NCI-H2081 (cell line): ENCODE results near the gene BNC2.
"Not testable (repeated sequence)": the region's sequence is repeated elsewhere in the genome, so short reads cannot be mapped to it uniquely, and the experiment has no call there.

Experiments used
- DNase-seq, 2 experiments: peaks; one replicate each; lab custom pipeline; 2025; lab: John Stamatoyannopoulos, UW

Gene BNC2

DNA sequence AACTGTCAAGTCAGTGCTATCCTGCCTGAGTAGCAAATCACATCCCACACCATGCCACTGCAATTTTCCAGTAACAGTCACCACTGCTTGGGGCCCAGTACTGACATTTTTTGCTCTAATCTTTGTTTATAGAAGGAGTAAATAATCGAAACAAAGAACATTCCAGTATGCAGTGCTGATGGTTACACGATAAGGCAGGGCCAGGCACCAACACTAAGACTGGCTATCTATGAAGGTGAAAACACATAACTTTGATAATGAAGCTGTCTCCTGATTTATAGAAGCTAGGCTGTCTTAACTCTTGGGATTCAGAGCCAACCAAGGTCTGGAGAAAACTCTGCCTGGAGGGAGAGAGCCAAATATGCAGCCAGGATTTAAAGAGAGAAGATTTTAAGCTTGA lies 365.3 kb downstream of the BNC2 start:
- DNase-seq = no peak

DNA sequence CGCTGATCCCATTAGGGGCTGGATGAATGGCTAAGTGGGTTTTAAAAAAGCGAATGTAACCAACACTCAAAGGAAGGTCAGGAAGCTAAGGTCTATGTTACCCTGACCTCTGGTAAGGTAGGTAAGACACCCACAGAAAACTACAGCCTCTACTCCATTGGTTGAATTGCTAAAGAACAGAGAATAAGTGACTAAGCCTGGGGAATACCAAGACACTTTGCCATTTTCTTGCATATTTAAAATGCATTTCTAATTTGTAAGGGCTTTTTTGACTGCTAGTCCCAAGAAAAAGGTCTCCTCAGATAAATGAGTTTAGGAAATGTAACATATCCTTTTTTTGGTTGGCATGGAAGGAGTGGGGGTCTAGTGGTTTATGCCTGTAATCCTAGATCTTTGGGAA lies 368.7 kb downstream of the BNC2 start:
- no peak for DNase-seq

DNA sequence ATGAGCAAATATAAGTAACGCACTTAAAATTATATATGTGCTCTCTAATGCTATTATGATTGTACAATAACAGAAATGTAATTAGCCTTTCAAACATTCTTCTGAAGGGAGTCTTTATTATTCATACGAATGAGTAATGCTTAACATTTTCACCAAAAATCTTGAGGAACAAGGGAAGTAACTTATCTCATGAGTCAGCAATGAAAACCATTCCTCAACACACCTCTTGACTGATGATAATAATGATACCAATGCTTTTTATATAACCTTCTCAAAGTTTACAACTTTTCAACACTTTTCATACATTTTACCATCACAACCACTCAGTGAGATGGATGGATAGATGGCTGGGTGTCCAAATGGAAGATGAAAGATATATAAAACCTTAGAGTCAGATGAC lies 369.3 kb downstream of the BNC2 start:
- no peak for DNase-seq

DNA sequence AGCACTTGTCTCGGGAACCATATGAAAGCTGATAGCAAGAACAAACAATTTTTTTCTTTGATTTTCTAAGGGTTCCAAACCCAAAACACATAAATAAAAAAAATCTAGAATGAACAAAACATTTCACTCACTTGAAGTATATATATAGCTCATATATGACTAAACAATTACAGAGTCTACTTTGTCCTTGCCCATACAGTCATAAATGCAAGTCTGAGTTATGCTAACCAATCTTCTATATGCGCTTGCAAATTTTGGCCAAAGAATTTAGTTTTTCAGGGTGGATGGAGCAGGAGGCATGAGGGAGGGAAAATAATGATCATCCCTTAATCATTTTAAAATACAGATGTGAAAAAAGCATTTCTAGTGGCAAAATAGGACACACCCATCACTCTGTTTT lies 370.1 kb downstream of the BNC2 start:
- DNase-seq = no peak

DNA sequence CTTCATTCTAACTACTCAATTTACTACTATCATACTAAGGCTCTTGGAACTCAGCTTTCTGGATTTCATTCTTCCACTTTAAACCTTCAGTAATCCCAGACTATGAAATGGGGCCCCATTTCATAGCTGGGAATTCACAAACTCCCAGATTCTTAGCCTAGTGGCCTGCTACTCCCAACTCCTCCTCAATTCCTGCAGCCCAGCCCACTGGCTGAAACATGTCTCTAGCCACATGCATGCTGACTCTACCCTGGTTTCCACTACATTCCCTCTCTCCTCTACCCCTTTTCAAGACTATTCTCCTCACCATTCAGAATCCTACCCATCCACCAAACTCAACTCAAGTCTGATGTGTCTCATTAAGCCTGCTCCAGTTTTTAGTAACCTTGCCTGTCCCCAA lies 370.6 kb downstream of the BNC2 start:
- DNase-seq = no peak

DNA sequence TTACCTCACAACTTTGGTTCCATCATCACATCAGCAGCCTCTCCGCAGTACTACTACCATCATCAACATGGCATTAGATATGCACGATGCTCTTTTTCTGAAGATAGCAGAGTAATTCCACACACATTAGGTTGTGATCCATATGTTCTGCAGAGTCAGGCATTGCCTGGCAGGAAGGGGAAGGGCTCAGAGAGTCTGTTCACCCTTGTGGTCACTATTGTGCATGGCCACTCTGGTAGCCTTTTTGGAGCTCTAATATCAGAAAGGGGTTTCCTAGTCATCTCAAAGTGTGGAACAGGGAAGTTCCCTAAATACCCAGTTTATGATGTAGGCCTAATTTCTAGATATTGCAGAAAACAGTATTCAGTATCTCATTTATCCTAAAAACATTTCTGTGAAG lies 373.6 kb downstream of the BNC2 start:
- no peak for DNase-seq

DNA sequence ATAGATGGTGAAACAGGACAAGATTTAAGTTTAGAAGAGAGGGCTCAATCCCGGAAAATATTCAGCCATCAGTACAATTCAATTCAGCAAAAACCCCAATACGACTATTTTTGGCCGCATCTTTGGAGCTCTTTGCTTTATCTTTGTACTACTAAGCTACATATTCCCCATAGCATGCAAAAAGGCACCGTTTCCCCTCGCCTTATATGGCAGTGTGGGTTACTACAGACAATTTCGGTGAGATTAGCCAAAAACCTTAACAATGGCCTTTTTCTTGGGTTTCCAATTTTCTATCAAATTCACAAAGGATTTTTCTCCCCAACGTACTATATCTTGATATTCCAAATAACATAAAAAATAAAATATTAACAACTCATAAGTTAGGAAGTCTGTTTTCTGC lies 382.6 kb downstream of the BNC2 start:
- no peak for DNase-seq

DNA sequence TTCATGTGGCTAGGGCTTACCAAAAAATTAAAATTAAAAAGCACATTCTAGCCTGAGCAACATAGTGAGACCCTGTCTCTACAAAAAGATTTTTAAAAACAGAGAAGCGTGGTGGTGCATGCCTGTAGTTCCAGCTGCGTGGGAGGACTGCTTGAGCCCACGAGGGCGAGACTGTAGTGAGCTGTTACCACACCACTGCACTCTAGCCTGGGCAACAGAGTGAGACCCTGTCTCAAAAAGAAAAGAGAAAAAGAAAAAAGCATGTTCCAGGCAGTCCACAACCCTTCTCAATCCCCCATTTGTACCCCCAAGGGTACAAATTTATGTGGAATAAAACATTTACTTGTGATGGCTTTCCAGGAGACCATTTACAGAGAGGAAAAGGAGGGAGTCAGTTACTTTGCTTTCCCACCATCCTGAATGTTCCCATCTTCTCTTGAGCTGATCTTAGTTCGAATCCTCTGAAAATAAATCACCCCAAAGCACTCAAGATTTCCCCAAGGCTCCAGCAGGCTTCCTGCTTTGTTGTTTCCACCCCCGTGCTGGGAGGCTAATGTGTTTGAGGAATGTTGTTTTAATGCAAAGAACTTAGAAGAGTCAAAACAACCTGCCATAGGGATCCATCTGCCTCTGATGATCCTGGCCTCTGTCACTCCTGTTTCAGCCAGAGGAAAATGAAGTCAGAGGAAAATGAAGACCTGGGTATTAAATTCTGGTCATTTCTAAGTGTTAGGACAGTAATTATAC lies 384.7 kb downstream of the BNC2 start:
- DNase-seq = no peak

DNA sequence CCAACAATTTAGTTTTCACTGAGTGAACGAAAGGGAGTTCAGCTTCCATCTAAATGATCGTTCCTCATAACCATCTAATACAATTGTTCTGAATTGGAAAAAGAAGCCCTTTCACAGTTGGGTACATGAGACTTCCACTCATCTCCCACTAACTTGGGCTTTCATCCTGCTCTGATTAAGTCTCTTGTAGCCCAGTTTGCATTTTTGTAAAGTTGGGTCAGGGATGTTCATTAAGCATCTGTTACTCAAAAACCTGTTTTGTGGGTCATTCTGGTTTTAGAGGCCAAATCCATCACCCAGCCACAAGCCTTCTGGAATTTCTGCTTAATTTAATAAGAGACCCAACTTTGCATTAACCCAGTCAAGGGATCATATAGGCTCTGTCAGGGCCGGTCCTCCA lies 385.3 kb downstream of the BNC2 start:
- no peak for DNase-seq

DNA sequence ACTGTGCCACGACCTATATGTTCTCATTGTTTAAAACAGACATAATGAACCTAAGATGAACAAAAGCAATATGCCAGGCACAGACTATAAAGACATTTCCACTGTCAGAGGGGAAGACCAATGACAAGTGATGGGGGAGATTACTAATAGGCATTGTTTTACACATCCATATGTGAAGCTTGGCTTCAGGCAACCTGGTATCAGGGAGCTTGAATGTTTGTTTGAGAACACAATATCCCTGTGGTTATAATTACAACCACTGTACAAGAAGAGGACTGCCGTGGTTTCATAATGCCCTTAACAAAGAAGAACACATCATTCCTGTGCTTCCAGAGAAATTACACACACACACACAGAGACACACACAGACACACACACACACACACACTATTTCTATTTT lies 385.7 kb downstream of the BNC2 start:
- no peak for DNase-seq

DNA sequence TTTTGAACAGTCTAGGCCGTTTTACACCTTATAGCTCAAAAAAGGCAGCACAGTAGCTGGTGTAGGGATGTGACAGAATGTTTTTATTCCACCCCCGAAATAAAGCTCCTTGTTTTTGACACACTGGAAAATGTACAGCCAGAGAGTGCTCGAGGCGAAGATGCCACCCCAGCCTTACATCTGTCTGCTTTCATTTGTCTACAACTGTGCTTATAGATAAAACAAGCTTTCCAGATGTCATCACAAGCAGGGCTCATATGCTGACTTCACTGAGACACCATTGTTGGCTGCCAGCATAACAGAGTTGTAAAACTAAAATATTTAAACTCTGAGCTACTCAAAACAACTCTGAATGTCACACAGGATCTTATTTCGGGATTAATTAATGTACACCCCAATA lies 386.3 kb downstream of the BNC2 start:
- no peak for DNase-seq

DNA sequence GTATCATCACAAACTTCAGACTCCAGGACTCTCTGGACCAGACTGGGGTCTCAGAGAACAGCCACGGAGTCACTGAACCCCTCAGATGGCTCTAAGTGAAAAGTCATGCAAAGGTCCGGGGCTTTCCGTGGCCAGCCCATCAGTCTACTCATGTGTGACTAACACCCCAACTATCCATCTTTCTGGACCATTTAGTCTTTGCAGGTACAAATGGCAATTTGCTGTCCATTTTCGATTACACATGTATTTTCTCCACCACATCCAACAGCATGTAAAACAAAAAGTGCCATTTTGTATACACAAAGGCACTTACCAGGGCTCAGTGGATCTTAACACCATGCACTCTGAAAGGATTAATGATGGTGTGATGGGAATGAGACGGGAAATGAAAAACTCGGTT lies 387.7 kb downstream of the BNC2 start:
- DNase-seq = no peak

DNA sequence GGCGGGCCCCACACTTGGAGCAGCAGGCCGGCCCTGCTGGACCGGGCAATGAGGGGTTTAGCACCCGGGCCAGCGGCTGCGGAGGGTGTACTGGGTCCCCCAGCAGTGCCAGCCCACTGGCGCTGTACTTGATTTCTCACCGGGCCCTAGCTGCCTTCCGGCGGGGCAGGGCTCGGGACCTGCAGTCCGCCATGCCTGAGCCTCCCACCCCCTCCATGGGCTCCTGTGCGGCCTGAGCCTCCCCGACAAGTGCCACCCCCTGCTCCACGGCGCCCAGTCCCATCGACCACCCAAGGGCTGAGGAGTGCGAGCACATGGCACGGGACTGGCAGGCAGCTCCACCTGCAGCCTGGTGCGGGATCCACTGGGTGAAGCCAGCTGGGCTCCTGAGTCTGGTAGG lies 389.9 kb downstream of the BNC2 start:
- DNase-seq = not testable (repeated sequence)

DNA sequence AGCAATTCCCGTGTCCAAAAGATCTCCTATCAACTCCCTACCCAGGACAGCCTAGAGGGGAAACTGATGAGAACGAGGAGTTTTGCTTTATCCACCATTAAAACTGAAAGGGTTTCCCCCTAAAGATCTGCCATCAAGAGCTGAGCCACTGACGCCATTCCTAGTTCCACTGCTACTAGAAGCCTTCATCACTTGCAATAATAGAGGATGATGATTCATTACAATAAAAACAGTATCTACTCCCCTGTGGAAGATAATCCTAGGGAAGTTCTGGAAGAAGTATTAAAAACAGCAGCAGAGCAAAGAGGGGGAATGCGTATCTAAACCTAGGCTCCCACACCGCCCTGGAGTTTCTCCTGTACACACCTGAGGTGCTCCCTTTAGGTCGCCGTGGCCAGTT lies 394.5 kb downstream of the BNC2 start:
- DNase-seq = no peak

DNA sequence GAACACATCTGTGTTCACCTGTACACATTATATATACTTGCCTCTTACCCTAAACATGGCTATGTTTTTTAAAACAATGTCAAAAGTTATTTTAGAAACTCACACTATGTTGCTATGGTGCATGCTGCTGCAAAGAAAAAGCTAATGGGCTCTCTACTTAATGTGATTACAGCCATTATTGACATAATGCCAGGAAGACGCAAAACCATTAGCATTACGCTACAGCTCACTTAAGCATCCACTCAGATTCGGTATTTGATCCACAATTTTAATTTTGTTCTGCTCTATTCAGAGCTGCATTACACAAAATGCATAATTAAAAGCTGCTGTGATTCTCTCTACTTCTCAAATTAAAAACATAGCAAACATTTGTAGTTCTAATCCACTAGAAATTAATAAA lies 395.2 kb downstream of the BNC2 start:
- peak in 1 of 2 experiments; percentile 25 for DNase-seq

DNA sequence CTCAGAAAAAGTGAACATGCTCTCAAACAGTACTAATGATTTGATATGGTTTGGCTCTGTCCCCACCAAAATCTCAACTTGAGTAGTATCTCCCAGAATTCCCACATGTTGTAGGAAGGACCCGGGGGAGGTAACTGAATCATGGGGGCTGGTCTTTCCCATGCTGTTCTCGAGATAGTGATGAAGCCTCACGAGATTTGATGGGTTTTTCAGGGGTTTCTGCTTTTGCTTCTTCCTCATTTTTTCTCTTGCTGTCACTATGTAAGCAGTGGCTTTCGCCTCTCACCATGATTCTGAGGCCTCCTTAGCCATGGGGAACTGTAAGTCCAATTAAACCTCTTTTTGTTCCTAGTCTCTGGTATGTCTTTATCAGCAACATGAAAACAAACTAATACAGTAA lies 401.3 kb downstream of the BNC2 start:
- no peak for DNase-seq

DNA sequence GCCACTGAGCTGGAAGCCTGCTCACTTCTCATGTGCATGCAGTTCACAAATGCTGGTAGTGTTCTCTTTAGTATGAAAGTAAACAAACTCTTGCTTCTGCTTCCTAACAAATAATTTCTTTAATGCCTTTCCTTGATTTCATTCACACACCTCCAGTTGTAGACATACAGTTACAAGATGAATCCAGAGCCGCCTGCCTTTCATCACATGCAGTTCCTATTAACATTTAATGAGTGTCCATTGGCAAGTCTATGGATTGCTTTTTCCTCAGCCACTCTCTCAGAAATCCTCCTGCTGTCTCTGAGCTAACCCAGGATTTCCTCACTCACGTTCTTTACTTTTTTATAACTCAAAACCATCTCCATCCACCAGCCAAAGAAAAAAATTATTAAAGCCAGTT lies 408.6 kb downstream of the BNC2 start:
- DNase-seq = no peak

DNA sequence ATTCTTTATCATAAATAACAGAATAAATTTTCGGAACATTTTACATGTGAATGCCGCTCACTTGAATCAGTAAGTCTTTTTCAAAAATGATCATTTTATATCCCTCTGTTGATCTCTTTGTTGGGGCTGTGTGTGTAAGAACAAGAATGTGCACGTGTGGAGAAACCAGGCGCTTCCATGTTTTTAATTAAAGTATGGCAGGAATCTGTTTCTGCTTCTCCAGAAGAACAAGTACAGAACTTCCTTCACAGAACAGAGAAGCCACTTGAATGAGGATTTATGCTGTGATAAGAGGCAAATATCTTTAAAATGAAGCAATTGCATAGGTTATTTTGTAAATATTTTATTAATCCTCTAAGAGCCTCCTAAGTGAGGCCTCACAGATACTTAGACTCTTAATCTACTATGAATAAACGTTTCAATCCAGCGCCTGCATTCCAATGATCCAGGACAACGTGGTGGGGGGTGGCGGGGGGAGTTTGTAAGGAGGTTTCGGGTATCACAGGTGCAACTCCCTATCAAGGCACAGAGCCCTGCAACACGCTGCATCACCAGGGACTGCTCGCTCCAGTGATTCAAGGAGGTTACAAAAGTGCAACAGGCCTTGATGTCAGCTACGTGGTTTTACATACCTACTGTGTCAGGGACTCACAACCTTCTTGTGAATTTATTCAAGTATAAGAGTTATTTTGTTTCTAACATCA lies 409.2 kb downstream of the BNC2 start:
- no peak for DNase-seq

DNA sequence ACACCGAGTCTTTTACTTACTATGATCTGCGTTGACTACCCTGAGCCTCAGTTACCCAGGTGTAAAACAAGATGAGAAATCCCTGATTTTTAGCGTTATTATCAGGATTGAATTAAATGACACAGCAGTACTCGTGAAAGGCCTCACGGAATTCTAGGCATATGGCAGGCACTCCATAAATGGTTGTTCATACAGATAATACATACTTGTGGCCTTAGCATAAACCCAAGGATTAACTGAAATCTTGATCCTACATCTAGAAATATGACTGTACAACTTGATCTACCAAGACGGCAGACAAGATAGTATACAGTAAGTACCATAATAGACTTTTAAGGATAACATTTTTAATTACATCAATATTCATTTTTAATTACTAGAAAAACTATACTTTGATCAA lies 409.8 kb downstream of the BNC2 start:
- DNase-seq = no peak

DNA sequence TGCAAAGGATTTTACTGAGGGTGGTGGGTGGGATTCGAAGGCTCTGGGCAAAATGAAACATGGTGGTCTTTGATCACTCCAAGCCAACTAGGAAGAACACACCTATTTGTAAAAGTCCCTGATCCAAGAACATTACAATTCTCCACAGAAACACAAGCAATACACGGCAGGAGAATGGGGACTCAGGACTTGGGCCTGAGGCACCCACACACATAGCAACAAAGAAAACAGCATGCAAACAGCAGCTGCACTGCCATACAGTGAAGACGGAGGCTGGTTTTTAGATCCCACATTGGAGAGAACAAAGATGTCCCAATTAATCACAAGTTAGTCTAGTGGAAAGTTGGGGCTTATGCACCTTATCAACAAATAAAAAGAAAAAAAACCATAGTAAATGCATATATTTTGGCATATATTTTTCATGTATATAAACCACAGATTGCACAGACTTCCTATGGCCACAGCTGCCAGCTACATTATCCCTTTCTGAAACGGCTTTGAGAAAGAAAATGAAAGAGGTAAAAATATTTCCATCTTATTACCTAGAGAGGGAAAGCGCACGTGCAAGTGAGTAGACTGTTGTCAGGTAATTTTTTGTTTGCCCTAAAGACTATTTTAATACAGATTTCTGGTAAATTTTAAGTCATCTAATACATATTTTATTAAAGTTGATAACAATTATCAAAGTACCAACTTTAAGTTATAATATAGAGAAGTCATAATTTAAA lies 410.9 kb downstream of the BNC2 start:
- no peak for DNase-seq

DNA sequence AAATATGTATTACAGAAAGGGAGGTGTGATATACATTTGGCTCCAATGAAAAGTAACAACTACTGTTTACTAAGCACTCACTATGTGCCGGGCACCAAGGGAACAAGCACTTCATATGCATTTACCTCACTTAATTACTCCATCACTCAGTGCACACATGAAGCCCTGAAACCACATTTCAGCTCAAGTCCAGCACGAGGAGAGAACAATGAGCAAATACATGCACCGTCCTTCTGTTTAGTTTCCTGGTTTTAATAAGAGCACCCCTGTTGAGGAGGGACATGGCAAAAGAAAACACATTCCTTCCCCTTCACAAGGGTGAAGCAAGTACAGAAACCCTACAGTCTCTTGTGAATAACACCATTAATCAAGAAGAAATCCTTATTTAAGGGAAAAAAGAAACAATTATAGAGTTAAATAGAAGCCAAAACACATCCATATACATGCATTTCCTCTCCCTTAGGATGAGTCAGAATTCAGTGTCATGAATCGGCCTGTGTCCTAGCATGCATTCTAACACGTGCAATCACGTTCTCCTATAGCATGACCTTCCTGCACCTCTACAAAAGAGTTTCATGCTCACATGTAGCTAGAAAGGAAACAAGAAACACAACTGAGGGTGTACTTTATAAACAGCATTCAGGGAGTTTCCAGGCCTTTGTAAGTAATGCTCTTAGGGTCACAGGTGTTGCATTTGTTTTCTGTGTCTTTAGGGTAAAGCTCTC lies 411.6 kb downstream of the BNC2 start:
- peak in 1 of 2 experiments; percentile 47 for DNase-seq

DNA sequence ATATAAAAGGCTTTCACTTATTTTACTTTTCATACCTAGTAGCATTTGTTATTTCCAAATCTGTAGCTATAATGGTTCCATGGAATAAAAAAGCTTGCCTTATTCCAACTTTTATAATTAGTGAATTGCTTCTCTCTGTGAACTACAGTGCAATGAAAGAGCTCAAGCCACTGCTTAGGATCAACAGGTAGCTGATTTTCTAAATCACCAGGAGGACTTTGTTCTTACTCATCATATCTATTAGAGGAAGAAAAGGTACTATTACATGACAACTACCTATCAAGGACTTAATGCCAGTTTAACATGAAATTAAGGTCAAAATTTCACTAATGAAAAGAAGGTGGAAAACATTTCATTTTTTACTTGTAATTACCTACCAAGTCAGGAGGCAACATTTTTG lies 414.6 kb downstream of the BNC2 start:
- no peak for DNase-seq

DNA sequence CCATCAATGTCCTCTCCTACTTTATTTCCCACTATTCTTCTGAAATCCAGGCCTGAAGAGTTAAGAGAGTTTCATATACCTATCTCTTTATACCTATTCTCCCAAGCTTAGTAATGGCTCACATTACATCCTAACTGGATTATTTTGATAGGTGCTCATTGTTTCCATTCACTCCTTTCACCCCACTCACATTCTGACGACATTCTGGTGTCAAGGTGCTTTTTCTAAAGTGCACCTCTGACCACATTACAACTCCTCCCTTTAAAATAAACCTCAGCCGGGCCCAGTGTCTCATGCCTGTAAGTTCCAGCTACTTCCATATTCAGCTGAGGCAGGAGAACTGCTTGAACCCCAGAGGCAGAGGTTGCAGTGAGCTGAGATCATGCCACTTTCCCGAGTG lies 417.1 kb downstream of the BNC2 start:
- DNase-seq = no peak
